ENCODE measurements around the gene C10orf71.

The C10orf71 gene

GRCh38 chr10:49312246-49312869 lies 13.4 kb downstream of the C10orf71 start:
- DNase-seq (ENCODE audit: low read depth, low spot score), result peak; percentile 90

- DNase-seq (ENCODE audit: low read depth, low spot score), result no peak
Observed at GRCh38 chr10:49313501-49314070, 14.6 kb downstream of the C10orf71 start.

- no peak for DNase-seq (ENCODE audit: low read depth, low spot score)
Observed at GRCh38 chr10:49314806-49315205, 15.8 kb downstream of the C10orf71 start.

- no peak for DNase-seq (ENCODE audit: low read depth, low spot score)
Observed at GRCh38 chr10:49318028-49318427, 19.1 kb downstream of the C10orf71 start.

- no peak for DNase-seq (ENCODE audit: low read depth, low spot score)
Observed at GRCh38 chr10:49318755-49319154, 19.8 kb downstream of the C10orf71 start.

GRCh38 chr10:49319206-49319605 lies 20.2 kb downstream of the C10orf71 start:
- no peak for DNase-seq (ENCODE audit: low read depth, low spot score)

- no peak for DNase-seq (ENCODE audit: low read depth, low spot score)
Observed at GRCh38 chr10:49320191-49320590, 21.2 kb downstream of the C10orf71 start.

GRCh38 chr10:49321021-49321420 lies 22.1 kb downstream of the C10orf71 start:
- no peak for DNase-seq (ENCODE audit: low read depth, low spot score)

- DNase-seq (ENCODE audit: low read depth, low spot score), result no peak
Observed at GRCh38 chr10:49322371-49323170, 23.6 kb downstream of the C10orf71 start.

- peak; percentile 36 for DNase-seq (ENCODE audit: low read depth, low spot score)
Observed at GRCh38 chr10:49323171-49323895, 24.4 kb downstream of the C10orf71 start.

GRCh38 chr10:49323896-49324270 lies 24.9 kb downstream of the C10orf71 start:
- DNase-seq (ENCODE audit: low read depth, low spot score), result no peak

- DNase-seq (ENCODE audit: low read depth, low spot score), result peak; percentile 43
Observed at GRCh38 chr10:49324711-49325110, 25.7 kb downstream of the C10orf71 start.

- DNase-seq (ENCODE audit: low read depth, low spot score), result no peak
Observed at GRCh38 chr10:49325131-49325915, 26.4 kb downstream of the C10orf71 start.

- no peak for DNase-seq (ENCODE audit: low read depth, low spot score)
Observed at GRCh38 chr10:49325916-49326783, 27.2 kb downstream of the C10orf71 start.

- DNase-seq (ENCODE audit: low read depth, low spot score), result no peak
Observed at GRCh38 chr10:49327036-49327813, 28.3 kb downstream of the C10orf71 start.

- DNase-seq (ENCODE audit: low read depth, low spot score), result no peak
Observed at GRCh38 chr10:49328401-49329145, 29.6 kb downstream of the C10orf71 start.

- DNase-seq (ENCODE audit: low read depth, low spot score), result no peak
Observed at GRCh38 chr10:49329146-49329505, 30.2 kb downstream of the C10orf71 start.

- no peak for DNase-seq (ENCODE audit: low read depth, low spot score)
Observed at GRCh38 chr10:49330127-49330665, 31.2 kb downstream of the C10orf71 start.

GRCh38 chr10:49331431-49331830 lies 32.5 kb downstream of the C10orf71 start:
- DNase-seq (ENCODE audit: low read depth, low spot score), result no peak
